ENCODE results near the gene FAM170B. TPM values are rescaled to one million over a fixed set of nuclear protein-coding genes. Genes with fewer than 3 reads are reported as not detected.
A peak's percentile ranks its signal among the peaks of the same experiment; 100 is the strongest.

FAM170B gene
- total and polyA plus RNA-seq, 9 of the 15 experiments (the other 6 are each of a cell fraction or from before 2014, with no cell fraction given): 0.11 to 0.21 TPM; not detected in 7

GRCh38 chr10:49173201-49173772 lies 39.5 kb upstream of the FAM170B start (continued):
- no peak for TF ChIP-seq HINFP (tag; conservative IDR thresholded peaks at IDR 0.05; ENCODE audit: low read depth)
- TF ChIP-seq DEAF1 (CRISPR knock-in tag; IDR thresholded peaks at IDR 0.05): no peak
- TF ChIP-seq E2F6 (IDR thresholded peaks at IDR 0.05; ENCODE audit: borderline replicate concordance in 1 of 2, extremely low read depth in 1 of 2, insufficient read depth in 1 of 2, insufficient read length in 1 of 2, low read depth in 1 of 2, low read length in 1 of 2, poor library complexity in 1 of 2, severe bottlenecking in 1 of 2): peak; percentile 18 to 73
- peak; percentile 28 to 47; a peak in 3 of 4 replicates for TF ChIP-seq KDM1A (IDR thresholded peaks at IDR 0.05)
- TF ChIP-seq PYGO2 (tag; IDR thresholded peaks at IDR 0.05): no peak
- peak; percentile 83 for TF ChIP-seq ZEB2 (IDR thresholded peaks at IDR 0.05)
- TF ChIP-seq HMGN3 (IDR thresholded peaks at IDR 0.05; ENCODE audit: borderline replicate concordance, extremely low read depth, insufficient read length, low read depth, low read length): peak; percentile 71
- no peak for TF ChIP-seq PBX2 (CRISPR knock-in tag; IDR thresholded peaks at IDR 0.05; ENCODE audit: low read depth)
- no peak for TF ChIP-seq PBX2 (tag; conservative IDR thresholded peaks at IDR 0.05; ENCODE audit: low read depth)
- TF ChIP-seq GABPB1 (CRISPR knock-in tag; IDR thresholded peaks at IDR 0.05): 0 out of 2 replicates have a peak, but pooled peaks have one; percentile 26
- TF ChIP-seq ZNF584 (CRISPR knock-in tag; IDR thresholded peaks at IDR 0.05; ENCODE audit: low read depth): no peak
- TF ChIP-seq MCM3 (IDR thresholded peaks at IDR 0.05): no peak
- peak; percentile 36; the same call in 1 of the 2 replicates for TF ChIP-seq GABPA (tag; conservative IDR thresholded peaks at IDR 0.05; ENCODE audit: low read depth)
- no peak for TF ChIP-seq RREB1 (CRISPR knock-in tag; IDR thresholded peaks at IDR 0.05)

Data from K562 (cell line).